Measurements from ENCODE around the gene KHDC1L.
"Not testable (repeated sequence)": the region's sequence is repeated elsewhere in the genome, so short reads cannot be mapped to it uniquely, and the experiment has no call there.

Gene KHDC1L, protein sequence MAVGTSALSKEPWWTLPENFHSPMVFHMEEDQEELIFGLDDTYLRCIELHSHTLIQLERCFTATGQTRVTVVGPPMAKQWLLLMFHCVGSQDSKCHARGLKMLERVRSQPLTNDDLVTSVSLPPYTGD

DNA sequence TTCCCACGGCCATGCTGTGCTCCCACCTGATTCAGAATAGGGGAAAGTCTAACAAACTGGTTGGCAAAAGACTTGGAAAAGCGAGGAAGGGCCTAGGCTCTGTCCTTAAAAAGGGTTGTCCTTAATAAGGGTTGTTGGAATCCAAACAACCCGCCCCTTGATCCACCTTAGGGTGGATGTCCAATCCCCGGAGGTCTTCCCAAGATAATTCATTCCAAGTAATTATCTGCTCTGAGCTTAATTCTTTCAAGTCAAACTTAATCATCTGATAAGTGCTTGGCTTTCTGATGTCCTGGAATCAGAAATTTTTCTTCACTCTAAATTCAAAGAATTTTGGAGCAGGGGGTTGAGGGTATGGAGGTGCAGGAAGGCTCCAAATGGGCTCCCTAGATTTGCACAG lies at the start of gene KHDC1L:
Gene KHDC1L, minus strand, starts transcription at position 101 of the 400 bp plus-strand sequence. Its CDS starts 88 bp downstream, at position 13.
- no peak for DNase-seq (ENCODE audit: low read depth)

GRCh38 chr6:73269296-73269695 lies 44.0 kb upstream of the KHDC1L start:
- DNase-seq (ENCODE audit: low read depth) = not testable (repeated sequence)

DNA sequence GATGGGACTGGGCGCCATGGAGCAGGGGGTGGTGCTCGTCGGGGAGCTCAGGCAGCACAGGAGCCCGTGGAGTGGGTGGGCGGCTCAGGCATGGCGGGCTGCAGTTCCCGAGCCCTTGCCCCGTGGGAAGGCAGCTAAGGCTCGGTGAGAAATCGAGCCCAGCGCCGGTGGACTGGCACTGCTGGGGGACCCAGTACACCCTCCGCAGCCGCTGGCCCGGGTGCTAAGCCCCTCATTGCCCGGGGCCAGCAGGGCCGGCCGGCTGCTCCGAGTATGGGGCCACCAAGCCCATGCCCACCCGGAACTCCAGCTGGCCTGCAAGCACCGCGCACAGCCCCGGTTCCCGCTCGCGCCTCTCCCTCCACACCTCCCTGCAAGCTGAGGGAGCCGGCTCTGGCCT lies 43.6 kb upstream of the KHDC1L start:
- DNase-seq (ENCODE audit: low read depth) = not testable (repeated sequence)

DNA sequence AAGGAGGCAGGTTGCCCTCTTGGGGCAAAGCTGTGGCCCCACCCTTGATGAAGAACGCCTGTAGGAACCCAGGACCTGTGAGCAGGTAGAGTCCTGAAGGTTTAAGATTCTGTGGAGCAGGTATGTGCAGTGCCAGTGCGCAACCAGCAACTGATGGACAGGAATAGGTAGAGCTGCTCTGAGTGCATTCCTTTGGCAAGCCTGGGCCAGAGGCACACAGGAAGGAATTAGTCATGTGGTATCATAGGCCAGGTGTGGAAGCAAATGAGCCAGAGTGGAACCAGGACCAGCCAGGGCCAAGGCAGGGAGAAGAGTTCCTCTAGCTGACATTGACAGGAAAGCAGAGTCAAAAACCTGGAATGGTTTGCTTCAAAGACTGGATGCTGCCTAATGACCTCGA lies 39.1 kb upstream of the KHDC1L start:
- DNase-seq (ENCODE audit: low read depth) = no peak

DNA sequence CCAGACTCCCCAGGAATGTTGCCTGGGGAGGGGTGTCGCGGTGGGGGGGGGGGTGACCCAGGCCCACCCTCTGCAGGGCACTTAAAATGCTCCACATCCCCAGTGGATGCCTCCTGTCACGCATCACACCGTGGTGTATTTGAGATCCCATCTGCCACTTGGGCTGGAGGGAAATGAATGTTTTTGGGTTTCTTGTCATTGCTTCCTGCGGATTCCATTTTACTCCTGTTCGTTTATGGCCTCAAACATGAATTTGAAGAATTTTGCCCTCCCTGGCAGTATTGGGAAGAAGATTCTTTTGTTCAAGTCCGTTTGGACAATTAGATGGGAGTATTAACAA lies 38.2 kb upstream of the KHDC1L start:
- no peak for DNase-seq (ENCODE audit: low read depth)

- DNase-seq (ENCODE audit: low read depth) = peak; percentile 14
Observed at GRCh38 chr6:73262671-73263569, 37.6 kb upstream of the KHDC1L start, which contains the start of gene KHDC1. Gene KHDC1, minus strand, starts transcription at chr6:73263196. Its CDS starts 20,679 bp downstream, at chr6:73242517.

GRCh38 chr6:73258721-73259120 lies 33.4 kb upstream of the KHDC1L start:
- DNase-seq (ENCODE audit: low read depth) = no peak

DNA sequence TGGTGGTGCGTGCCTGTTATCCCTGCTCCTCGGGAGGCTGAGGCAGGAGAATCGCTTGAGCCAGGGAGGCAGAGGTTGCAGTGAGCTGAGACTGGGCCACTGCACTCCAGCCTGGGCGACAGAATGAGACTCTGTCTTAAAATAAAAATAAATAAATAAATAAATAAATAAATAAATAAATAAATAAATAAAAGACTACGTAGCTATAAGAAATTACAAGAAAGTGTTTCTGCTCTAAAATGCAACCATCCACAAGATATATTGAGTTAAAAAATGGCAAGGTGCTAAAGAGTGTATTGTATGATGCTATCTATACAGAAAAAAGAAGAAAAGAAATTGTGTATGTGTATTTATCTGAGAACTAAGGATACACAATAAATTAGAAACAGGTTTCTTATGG lies 29.0 kb upstream of the KHDC1L start:
- not testable (repeated sequence) for DNase-seq (ENCODE audit: low read depth)

- no peak for DNase-seq (ENCODE audit: low read depth)
Observed at GRCh38 chr6:73252703-73253102, 27.4 kb upstream of the KHDC1L start.

DNA sequence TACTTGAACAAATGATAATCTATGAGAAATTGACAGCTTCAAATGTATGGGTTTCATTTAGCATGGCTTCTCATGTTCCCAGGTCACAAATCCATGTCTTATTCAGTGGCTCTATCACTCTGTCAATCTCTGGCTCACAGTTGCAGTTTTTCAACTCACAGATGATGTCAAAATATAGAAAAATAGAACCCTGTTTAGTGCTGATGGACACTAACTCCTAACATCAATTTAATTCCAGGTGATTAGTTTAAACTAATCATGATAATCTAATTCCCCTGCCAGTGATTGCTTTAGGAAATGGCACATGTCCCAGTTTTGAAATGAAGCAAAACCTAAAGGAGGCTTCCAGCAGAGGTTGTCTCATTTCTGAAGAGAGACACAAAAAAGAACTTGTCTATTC lies 24.7 kb upstream of the KHDC1L start:
- no peak for DNase-seq (ENCODE audit: low read depth)

DNA sequence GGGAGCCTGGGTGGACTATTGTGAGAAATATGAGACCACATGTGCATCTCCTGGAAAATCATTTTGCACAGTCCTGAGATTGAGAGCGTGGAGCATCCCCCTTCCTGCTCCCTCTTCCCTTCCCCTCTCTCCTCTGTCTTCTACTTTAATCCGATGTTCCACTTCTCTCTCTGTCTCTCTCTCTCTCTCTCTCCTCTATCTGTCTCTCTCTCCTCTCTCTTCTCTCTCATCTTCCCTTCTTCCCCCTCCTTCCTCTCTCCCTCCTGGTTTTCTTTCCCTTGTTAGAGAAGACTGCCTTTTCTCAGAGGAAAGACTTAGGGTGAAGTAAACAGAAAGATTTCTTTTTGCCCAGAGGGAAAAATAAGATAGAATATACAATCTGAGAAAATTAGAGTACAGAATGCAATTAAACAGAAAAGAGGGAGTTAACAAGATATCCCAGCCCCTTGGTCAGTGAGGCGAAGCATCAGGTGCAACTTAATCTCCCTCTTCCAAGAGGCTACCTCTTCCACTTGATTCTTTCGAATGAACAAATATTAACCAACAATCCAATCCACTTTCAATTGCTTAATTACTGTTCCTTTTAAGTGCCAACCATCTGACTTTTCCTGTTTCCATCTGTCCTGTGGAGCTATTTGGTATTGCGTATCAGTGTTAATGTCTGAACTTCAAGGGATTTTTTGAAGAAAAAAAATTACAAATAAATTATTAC lies 23.1 kb upstream of the KHDC1L start:
- DNase-seq (ENCODE audit: low read depth) = no peak

DNA sequence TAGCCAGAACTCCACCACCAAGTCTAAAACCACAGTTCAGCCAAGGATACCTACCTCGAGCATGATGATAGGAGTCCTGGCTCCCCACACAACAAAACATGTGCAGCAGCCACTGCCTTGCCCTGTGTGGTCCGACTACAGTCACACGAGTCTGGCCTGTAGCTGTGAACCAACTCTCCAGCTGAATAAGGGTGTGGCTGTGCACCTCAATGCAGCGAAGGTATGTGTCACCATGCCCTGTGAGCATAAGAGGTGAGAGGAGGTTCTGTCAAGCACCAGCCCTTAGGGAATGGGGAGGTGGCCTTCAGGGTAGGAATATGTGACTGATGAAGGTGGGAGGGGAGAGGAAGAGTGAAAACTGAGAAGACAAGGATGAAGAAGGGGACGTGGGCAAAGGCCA lies 16.7 kb upstream of the KHDC1L start:
- DNase-seq (ENCODE audit: low read depth) = no peak

- no peak for DNase-seq (ENCODE audit: low read depth)
Observed at GRCh38 chr6:73240730-73241129, 15.4 kb upstream of the KHDC1L start.

- DNase-seq (ENCODE audit: low read depth) = peak; percentile 57
Observed at GRCh38 chr6:73236144-73236750, 11.0 kb upstream of the KHDC1L start.

DNA sequence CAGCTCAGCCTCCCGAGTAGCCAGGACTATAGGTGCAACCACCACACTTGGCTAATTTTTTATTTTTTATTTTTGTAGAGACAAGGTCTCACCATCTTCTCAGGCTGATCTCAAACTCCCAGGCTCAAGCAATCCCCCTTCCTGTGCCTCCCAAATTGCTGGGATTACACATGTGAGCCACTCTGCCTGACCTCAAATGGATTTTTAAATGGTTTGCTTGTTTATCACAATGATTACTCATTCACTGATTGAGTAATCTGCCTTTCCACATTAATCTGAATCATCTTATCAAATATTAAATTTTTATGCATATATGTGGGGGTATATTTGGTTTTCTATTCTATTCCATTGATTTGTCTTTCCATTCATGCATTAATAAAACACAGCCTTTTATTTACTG lies 9.4 kb upstream of the KHDC1L start:
- DNase-seq (ENCODE audit: low read depth) = peak; percentile 12

DNA sequence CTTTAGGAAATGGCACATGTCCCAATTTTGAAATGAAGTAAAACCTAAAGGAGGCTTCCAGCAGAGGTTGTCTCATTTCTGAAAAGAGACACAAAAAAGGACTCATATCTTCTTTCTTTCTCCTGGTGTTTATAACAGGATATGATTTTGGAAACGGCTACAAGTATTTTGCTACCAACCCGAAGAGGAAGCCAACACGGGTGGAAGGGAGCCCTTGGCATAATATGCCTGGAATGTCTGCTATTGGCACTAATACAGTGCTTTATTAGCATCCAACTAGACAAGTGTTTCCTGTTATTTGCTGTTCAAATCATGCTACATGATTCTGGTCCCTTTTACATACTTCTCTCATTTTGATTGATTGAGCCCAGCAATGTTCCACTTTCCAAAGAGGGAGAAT lies 8.7 kb upstream of the KHDC1L start:
- DNase-seq (ENCODE audit: low read depth) = not testable (repeated sequence)

DNA sequence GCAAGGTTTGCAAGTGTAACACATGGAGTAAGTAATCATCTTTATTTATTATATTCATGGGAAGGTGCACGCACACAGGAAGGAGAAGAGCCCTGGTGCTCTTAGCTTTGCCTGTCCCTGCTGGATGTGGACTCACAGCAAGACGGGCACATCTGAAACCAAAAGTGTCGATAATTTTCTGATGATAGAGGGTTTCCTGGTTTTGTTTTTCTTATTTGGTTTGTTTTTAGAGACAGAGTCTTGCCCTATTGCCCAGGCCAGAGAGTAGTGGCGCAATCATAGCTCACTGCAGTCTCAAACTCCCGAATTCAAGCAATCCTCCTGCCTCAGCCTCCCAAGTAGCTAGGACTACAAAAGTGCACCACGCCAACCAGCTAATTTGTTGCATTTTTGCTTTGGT lies 7.8 kb upstream of the KHDC1L start:
- DNase-seq (ENCODE audit: low read depth) = no peak

DNA sequence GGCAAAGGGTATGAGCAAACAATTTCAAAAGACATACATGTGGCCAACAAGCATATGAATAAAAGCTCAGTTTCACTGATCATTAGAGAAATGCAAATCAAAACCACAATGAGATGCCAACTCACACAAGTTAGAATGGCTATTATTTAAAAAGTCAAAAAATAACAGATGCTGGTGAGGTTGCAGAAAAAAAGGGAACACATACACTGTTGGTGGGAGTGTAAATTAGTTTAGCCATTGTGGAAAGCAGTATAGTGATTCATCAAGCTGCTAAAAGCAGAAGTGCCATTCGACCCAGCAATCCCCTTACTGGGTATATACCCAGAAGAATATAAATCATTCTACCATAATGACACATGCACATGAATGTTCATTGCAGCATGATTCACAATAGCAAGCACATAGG lies 6.7 kb upstream of the KHDC1L start:
- DNase-seq (ENCODE audit: low read depth) = no peak

- DNase-seq (ENCODE audit: low read depth) = no peak
Observed at GRCh38 chr6:73227606-73228255, 2.4 kb upstream of the KHDC1L start.

- no peak for DNase-seq (ENCODE audit: low read depth)
Observed at GRCh38 chr6:73216859-73217258, 8.4 kb downstream of the KHDC1L start.

DNA sequence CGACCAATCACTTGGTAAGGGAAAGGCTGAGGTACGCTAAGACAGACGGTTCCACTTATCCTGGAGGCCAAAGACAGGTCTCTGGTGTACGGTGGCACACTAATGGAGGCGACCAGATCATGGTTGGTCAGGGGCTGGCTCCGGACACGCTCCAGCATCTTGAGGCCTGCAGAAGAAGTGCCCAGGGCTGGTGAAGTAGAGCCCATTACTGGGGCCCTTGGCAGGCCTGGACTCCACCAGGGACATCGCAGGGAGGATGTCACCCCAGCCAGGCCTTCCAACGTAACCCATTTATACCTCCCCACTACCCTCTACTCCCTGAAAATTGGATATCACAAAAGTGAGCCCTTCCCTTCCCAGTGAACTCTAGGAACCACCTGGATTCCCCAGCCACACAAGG lies 16.2 kb downstream of the KHDC1L start:
- DNase-seq (ENCODE audit: low read depth) = no peak

DNA sequence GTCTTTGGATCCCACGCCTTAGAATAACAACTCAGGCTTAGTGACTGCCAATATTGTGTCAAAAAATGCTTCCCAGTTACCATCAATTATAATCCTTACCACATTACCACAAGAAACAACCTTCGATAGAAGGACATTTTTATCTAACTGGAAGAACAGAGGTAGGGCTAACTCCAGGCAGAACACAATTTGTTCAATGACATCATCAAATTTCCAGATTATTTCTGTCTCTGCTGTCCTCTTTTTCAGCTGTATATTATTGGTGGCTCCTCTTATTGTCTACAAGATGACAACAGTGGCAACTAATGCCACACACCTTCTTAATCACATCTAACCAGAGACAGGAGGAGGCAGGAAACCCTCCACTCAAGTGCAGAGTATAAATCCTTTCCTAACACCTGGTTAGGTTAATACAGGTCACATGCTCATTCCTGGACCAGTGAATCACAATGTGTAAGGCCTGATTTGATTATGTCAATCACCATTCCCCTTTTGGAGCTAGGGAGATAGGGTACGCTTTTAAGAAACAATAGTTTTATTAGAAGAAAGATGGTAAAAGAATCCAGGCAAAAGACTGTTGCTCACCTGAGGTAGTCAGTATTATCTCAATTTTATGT lies 18.0 kb downstream of the KHDC1L start:
- no peak for DNase-seq (ENCODE audit: low read depth)
